HUES64 (cell line): Measurements from ENCODE around the gene GPR156.
A peak's percentile ranks its signal among the peaks of the same experiment; 100 is the strongest.

Experiments
- H3K27ac ChIP-seq: 2 replicates; pipeline ENCODE4 v1.7.0; 2013; ENCODE audit warnings: low read depth, low read length, inconsistent platforms
- H3K27me3 ChIP-seq: 2 replicates; pipeline ENCODE4 v1.6.1; 2013; ENCODE audit warnings: mild to moderate bottlenecking, low read length; ENCODE audit not compliant: insufficient read depth
- H3K36me3 ChIP-seq: 2 replicates; pipeline ENCODE4 v1.6.1; 2013; ENCODE audit warnings: mild to moderate bottlenecking, low read length; ENCODE audit not compliant: insufficient read depth
- H3K4me1 ChIP-seq: 2 replicates; pipeline ENCODE4 v1.6.1; 2013; ENCODE audit warnings: mild to moderate bottlenecking, low read length, moderate library complexity; ENCODE audit not compliant: insufficient read depth
- H3K4me3 ChIP-seq: 2 replicates; pipeline ENCODE4 v1.5.1; 2013; ENCODE audit warnings: mild to moderate bottlenecking, low read length, moderate library complexity
- H3K9ac ChIP-seq: 2 replicates; pipeline ENCODE4 v1.6.1; 2013; ENCODE audit warnings: mild to moderate bottlenecking, low read depth, low read length
- H3K9me3 ChIP-seq: 2 replicates; pipeline ENCODE4 v1.6.1; 2013; ENCODE audit warnings: low read depth, low read length; ENCODE audit not compliant: insufficient read depth
- WGBS: fragments of 150-250, 120-280 bp; methylation state at CpG from one replicate; pipeline ENCODE4 v1.1.7; 2013; ENCODE audit warnings: missing lambda C conversion rate; 5-methylcytosine and 5-hydroxymethylcytosine counted together

The GPR156 gene

DNA sequence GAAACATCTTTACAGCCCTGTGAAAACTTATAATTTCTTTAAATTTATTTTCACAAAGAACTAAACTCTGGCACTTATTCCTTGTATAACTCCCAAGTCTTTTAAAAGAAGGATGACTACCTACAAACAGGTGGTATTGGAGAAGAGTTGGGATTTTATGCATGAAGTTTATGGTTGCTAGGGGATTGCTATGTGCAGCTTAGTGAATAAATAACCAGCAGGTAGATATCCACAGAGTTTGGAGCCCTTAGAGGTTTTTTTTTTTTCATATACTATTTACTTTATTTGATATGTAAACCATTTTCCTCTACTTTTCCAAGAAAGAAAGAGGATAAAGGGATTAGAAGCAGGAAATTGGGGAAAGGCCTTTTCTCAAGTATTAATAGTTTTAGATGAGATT, 91.5 kb downstream of the GPR156 start:
- H3K27me3 ChIP-seq = no peaks in the 10 kb centered on the region

DNA sequence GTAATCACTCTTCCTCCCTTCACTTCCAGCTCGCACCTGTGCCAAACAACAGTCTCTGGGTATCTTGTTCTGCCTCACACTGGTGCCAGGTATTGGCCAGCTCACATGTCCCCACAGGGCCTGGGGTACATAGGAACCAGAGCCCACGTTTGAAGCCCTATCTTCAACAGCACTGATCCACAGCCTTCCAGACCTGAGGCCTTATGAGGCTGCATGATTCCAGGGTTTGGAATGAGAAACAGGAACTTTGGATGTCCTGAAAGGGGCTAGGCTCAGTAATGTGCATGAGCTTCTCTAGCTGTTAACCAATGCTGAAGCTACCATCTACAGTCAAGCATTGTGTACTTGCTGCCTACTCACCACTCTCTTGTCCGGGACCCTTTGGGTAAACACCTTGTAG, 92.4 kb downstream of the GPR156 start:
- no peaks in the 10 kb centered on the region for H3K27me3 ChIP-seq
- H3K4me3 ChIP-seq = no peak overlapping the region
- H3K9me3 ChIP-seq = no peaks in the 10 kb centered on the region
- H3K4me1 ChIP-seq = no peaks in the 10 kb centered on the region
- no peak overlapping the region for H3K9ac ChIP-seq
- no peak overlapping the region for H3K27ac ChIP-seq
- 83% methylated on average over 3 of the region's 3 CpGs for WGBS
- H3K36me3 ChIP-seq = no peaks in the 10 kb centered on the region

More for the DNA sequence above, 91.5 kb downstream of the GPR156 start:
- no peaks in the 10 kb centered on the region for H3K36me3 ChIP-seq
- no peak overlapping the region for H3K4me3 ChIP-seq
- H3K9me3 ChIP-seq = no peaks in the 10 kb centered on the region
- H3K27ac ChIP-seq = no peak overlapping the region
- no peak overlapping the region for H3K9ac ChIP-seq
- H3K4me1 ChIP-seq = no peaks in the 10 kb centered on the region

DNA sequence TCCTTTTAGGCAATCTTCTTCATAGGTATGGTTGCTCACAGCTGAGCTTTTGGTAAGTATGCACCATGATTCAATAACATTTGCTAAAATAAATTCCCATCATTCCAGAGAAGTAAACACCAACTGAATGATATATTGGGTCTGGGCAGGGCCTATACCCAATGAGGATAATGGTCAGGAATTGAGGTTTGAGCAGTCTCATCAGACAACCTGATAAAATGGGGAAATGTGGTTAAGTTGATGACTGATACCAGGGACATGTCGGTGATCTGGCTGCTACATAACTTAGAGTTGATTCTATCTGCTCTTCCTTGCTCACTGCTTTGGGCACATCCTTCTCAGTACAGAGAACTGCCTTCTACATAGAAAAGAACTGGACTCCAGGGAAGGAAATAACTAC, 92.9 kb downstream of the GPR156 start:
- WGBS = 78% methylated on average over 1 of the region's 1 CpG
- H3K4me1 ChIP-seq = no peaks in the 10 kb centered on the region
- H3K9ac ChIP-seq = no peak overlapping the region
- H3K27ac ChIP-seq = no peak overlapping the region
- no peaks in the 10 kb centered on the region for H3K9me3 ChIP-seq
- H3K36me3 ChIP-seq = no peaks in the 10 kb centered on the region
- no peaks in the 10 kb centered on the region for H3K27me3 ChIP-seq
- H3K4me3 ChIP-seq = no peak overlapping the region

DNA sequence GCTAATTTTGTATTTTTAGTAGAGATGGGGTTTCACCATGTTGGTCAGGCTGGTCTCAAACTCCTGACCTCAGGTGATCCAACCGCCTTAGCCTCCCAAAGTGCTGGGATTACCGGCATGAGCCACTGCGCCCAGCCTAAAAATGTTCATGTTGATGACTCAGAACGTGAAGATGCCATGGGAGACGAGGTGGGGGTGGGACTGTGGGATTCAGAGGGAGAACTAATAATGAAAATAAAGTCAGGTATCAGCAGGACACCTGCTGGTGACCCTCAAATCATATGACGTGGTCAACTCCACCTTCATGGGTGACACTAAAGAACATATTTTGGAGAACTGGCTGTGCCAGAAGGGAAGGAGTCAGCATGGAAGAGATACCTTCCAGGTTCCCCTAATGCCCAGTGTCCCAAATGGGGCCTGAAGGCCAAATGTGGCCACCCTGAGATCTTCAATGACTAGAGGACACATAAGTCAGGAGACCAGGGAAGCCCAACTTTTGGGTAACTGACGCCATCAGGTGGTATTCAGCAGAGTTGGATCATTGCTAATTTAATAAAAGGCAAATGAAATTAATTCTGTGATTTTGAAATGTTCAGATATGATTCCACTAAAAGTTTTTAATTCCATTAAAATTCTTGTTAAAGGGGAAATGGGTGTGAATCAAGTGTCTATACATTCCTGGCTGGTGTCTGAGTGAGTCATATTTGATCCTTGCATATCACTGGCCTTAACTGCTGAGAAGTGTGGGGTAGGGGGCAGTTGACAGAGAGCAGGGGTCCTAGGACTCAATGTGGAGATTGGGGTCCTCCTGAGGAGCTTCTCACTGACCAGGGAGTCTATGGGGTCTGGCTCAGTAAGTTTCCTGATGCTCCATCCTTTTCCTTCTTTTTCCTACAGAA, 102.2 kb downstream of the GPR156 start:
- no peak overlapping the region for H3K4me3 ChIP-seq
- no peaks in the 10 kb centered on the region for H3K27me3 ChIP-seq
- H3K27ac ChIP-seq = no peak overlapping the region
- no peak overlapping the region for H3K9ac ChIP-seq
- 82% methylated on average over 7 of the region's 7 CpGs for WGBS
- H3K4me1 ChIP-seq = peaks cover under 1% of the 10 kb centered on the region; the same call in 1 of the 2 replicates
- H3K36me3 ChIP-seq = no peaks in the 10 kb centered on the region
- no peaks in the 10 kb centered on the region for H3K9me3 ChIP-seq

DNA sequence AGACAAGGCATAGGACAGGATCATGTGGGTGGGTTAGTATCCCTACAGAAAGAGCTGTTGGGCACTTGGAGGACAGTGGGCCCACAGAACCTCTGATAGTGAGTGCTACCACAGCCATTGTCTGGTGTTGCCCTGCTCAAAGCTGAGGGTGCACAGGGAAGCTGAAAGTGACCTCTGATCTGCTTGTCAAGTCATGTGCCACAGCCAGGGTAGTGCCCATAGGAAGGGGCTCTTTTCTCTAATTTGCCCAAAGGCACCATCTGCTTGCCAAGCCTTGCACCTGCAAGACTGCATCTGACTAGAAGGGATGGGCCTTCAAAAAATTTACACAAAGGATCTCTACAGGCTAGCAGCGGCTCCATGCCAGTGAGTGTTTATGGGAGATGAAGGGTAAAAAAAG, 103.4 kb downstream of the GPR156 start:
- Histone ChIP-seq H3K9me3 (no peaks in the 10 kb centered on the region), H3K4me3 (no peak overlapping the region), H3K27me3 (no peaks in the 10 kb centered on the region), H3K9ac (no peak overlapping the region), H3K36me3 (no peaks in the 10 kb centered on the region), H3K27ac (no peak overlapping the region), H3K4me1 (peaks cover 8% of the 10 kb centered on the region)
- 96% methylated on average over 1 of the region's 1 CpG for WGBS

DNA sequence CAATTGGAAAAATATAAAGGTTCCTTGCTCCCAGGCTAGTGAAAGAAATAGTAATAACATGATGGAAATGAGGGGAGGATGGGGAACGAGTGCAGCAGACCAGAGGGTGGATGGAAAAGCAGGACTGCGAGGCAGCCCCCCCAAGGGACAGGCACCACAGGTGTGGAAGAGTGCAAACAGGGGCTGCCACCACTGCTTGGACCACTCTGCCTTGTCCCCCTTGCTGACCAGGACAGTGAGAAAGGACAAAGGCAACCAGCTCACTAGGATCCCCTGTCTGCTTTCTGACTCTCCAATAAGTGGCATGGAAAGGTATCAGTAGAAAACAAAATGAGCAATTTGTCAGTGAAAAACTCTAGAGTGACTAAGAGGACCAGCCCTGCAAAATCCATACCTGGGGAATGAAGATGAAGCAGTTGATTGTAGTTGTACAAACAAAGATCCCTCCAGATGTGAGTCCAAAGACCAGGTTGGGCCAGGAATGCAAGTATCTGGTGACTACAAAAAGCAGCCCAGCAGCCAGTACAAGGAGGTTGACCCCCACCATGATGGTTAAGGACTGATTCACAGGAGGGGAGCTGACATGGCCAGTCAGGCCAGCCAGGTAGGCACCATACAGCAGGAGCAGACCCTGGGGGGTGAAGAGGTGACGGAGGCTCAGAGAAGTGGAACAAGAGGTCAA, 104.2 kb downstream of the GPR156 start:
- no peaks in the 10 kb centered on the region for H3K27me3 ChIP-seq
- 93% methylated on average over 3 of the region's 3 CpGs for WGBS
- no peaks in the 10 kb centered on the region for H3K36me3 ChIP-seq
- H3K9me3 ChIP-seq = no peaks in the 10 kb centered on the region
- no peak overlapping the region for H3K9ac ChIP-seq
- H3K4me3 ChIP-seq = no peak overlapping the region
- peaks cover 8% of the 10 kb centered on the region for H3K4me1 ChIP-seq
- no peak overlapping the region for H3K27ac ChIP-seq

DNA sequence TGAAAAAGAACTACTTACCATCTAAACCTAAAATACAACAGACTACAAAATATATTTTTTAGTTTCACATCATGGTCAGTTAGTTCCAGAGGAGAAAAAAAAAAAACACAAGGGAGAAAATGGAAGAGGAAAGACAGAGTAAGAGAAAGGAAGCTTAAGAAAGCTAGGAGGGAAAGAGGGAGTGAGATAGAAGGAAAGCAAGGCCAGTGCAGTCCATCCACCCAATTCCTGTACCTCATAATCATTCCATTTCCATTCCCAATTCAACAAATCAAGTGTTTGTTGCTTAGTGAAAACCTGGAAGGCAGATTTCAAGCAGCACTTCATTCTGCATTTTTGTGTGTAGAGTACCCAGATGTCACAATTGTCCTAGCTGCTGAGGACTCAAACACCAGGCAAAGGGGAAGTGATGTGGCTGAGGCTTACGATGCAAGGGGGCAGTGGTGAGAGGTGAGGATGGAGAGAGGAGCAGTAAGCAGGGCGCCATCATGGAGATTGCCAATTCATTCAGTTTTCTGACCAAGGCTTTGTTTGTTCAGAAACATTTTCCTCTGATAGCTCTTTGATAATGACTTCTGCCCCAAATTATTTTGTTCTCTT, 107.2 kb downstream of the GPR156 start:
- Histone ChIP-seq H3K27me3 (no peaks in the 10 kb centered on the region), H3K9ac (no peak overlapping the region; the same call in 1 of the 2 replicates), H3K9me3 (no peaks in the 10 kb centered on the region), H3K36me3 (no peaks in the 10 kb centered on the region), H3K27ac (peak overlapping the region; percentile 44), H3K4me1 (peaks cover 8% of the 10 kb centered on the region), H3K4me3 (no peak overlapping the region)
- 78% methylated on average over 2 of the region's 2 CpGs for WGBS

DNA sequence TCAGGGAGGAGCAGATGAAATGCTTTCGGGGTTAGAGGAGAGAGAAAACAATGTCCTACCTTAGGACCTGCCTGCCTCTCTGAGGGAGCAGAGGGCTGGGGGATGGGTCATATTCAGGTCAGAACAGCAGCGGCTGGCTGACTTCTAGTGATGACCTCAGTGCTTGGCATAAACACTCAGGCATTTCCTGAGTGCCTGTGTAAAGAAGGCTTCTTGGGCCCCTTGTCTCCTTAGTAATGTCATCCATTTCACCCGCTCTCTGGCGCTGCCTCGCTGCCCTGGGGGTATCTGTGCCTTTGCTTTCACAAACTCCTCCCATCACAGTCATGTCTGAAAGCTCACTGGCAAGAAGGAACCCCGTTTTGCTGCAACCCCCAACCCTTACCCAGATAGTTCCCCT, 107.9 kb downstream of the GPR156 start:
- Histone ChIP-seq H3K36me3 (no peaks in the 10 kb centered on the region), H3K27ac (peak overlapping the region; percentile 44), H3K9me3 (no peaks in the 10 kb centered on the region), H3K4me1 (peaks cover 8% of the 10 kb centered on the region), H3K27me3 (no peaks in the 10 kb centered on the region), H3K9ac (no peak overlapping the region; the same call in 1 of the 2 replicates), H3K4me3 (no peak overlapping the region)
- WGBS = 26% methylated on average over 6 of the region's 6 CpGs

DNA sequence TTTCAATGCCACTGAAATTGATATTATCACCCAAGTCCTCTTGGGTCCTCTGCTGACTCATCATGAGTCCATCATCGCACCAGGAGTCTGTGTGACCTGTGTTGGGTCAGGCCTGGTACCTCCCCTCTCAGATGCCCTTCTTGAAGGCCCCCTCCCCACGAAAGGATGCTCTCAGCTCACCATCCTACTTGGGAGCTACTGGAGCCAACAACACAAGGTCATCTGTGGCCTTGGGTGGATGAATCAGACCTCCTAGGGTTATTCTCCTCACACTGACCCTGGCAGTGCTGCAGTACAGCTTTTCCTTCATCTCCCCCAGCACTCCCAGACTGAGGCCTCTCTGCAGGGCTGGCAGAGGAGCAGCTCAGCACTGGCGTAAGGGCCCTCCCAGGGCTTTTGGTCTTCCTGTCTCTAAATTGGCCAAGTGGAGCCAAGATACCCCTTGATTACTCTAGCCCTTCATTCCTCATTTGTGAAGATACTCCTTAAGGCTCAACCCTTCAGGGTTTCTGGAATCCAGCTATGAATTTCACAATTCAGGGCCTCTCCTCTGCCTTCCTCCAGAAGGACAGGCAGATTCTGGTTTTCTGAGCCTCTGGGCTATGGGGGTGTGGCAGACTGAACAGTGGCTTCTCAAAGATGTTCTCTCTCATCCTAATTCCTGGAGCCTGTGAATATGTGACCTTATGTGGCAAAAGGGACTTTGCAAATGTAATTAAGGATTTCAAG, 110.0 kb downstream of the GPR156 start:
- H3K27ac ChIP-seq = no peak overlapping the region
- no peaks in the 10 kb centered on the region for H3K9me3 ChIP-seq
- H3K36me3 ChIP-seq = no peaks in the 10 kb centered on the region
- H3K4me3 ChIP-seq = no peak overlapping the region
- peaks cover 8% of the 10 kb centered on the region for H3K4me1 ChIP-seq
- no peaks in the 10 kb centered on the region for H3K27me3 ChIP-seq
- H3K9ac ChIP-seq = no peak overlapping the region
- WGBS = 94% methylated on average over 2 of the region's 3 CpGs

DNA sequence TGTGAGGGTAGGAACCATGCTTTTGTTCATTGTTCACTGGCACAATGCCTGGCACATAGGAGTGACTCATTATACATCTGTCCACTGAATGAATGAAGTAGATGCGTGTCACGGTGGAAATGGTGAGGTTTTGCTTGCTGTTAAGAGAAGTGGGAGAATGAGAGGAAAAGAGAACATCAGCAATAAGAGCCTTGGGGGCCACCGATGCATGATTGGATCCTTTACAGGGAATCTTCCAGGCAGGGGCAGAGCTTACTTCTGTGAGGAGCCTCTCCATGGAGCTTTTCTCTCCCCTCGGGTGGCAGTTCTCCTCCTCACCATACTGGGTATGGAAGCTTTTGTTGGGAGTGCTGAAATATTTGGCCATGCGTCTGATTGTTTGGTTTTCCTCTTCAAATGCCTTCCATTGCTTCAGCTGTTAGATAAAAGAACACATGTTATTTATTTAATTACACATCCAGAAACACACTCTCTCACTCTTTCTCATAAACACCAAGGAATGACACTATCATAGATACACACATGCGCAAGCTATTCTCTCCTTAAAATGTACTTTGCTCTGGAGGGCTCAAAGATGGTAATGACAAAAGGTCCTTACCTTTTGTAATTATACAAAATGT, 111.9 kb downstream of the GPR156 start:
- H3K36me3 ChIP-seq = no peaks in the 10 kb centered on the region
- 96% methylated on average over 4 of the region's 6 CpGs for WGBS
- peaks cover 8% of the 10 kb centered on the region for H3K4me1 ChIP-seq
- no peaks in the 10 kb centered on the region for H3K27me3 ChIP-seq
- H3K9ac ChIP-seq = no peak overlapping the region
- no peak overlapping the region for H3K27ac ChIP-seq
- no peaks in the 10 kb centered on the region for H3K9me3 ChIP-seq
- H3K4me3 ChIP-seq = no peak overlapping the region
